Fibroblast of the conjunctiva (primary cell): Measurements from ENCODE around the gene ETV1.

Experiments used
- DNase-seq: peaks from one replicate; pipeline ENCODE4 v3.0.0-alpha.2; 2010; ENCODE audit warnings: low read depth

ETV1 gene

DNA sequence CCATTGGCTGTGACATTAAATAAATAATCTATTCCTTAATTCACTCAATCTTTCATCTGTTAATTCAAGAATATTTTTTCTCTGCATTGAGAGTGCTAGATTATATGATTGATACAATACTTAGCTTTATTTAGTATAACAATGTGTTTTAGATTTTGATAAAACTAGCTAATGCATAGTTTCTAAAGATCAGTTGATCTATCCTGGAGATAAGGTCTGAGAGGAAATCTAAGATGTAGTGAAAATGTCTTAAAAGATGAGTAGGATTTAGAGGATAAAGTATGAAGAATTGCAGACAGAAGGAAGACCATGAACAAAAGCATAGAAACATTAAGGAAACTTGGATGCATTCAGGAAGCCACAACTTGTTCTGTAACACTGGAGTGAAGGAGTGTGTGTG is 110.3 kb downstream of the ETV1 start:
- DNase-seq = no peak

- DNase-seq = no peak
These were observed 111.3 kb downstream of the ETV1 start for GRCh38 chr7:13878154-13878553.

DNA sequence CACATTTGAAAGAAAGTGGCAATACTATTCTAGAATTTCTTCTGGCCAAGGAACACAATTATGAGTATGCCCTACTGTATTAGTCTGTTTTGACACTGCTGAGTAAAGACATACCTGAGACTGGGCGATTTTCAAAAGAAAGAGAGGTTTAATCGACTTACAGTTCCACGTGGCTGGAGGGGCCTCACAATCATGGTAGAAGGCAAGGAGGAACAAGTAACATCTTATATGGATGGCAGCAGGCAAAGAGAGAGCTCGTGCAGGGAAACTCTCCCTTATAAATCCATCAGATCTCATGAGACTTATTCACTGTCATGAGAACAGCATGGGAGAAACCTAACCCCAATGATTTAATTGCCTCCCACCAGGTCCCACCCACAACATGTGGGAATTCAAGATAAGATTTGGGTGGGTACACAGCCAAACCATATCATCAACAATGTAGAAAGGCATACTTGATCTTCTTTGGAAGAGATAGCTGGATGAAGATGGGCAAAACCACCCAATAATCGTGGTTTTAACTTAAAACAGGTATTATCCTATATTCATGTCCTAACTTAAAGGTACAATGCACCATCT is 113.9 kb downstream of the ETV1 start:
- DNase-seq = no peak

GRCh38 chr7:13874783-13875182 is 114.7 kb downstream of the ETV1 start:
- DNase-seq = no peak

DNA sequence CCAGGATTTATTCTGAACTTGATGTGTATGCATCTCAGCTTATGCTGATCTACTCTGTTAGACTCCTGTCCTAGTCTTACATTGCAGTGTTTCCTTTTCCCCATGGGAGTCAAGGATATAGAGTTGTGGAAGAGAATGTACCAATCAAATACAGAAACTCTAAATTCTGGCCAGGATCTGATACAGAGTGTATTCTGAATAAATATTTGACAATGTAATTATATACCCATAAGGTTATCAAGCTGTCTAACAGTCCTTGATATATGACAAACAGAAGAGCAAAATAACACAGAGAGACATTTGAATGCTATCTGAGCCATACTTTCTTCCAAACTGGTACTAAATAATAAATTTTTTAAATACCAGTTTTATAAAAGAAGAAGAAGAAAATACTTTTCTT is 116.8 kb downstream of the ETV1 start:
- DNase-seq = no peak

- DNase-seq = no peak
These were observed 118.5 kb downstream of the ETV1 start for GRCh38 chr7:13871008-13871407.

- DNase-seq = no peak
These were observed 128.7 kb downstream of the ETV1 start for GRCh38 chr7:13860734-13861133.

- no peak for DNase-seq
These were observed 133.5 kb downstream of the ETV1 start for GRCh38 chr7:13856012-13856411.

DNA sequence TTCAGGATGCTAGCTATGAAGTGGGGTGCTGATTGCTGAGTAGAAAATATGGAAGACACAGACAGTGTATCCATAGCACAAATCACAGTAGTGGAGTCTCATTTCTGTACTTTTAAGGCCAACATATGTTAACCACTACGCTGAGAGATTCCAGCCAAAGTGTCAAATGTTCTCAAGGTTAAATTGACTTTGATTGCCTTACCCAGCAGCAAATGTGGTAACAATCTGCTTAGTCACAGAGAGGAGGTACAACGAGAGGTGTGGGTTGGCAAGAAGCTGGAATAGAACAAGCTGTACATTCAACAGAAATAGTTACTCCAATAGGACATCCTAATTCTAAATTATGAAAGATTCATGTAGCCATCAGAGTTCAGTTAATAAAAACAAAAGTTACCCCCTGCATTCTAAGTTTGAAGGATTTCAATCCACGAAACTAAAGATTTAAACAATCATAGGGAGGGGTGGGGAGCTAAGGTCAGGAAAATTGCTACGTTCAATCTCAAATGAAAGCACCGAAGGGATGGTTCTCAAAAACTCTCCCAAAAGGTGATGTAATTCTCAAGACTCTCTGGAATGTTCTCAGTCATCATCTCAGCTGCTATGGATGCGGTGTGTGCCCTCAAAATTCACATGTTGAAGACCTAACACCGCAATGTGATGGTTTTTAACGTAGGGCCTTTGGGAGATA is 137.0 kb downstream of the ETV1 start:
- no peak for DNase-seq

DNA sequence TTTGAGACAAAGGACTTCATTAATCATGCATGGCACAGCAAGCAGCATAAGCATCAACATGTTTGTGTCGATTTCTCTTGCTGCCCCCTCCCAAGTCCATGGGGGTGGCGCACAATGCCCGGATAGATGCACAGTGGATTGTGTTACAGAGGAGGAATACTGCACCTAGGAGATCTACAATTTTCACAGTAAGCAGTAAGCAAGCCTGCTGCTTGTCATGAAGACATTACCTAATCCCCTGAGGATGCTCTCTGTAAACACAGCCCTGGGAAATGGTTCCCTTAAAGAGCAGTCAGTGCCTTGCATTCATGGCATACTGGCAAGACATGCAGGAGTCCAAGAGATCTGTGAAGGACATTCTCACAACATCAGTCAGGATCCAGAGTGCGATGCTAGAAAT is 137.7 kb downstream of the ETV1 start:
- no peak for DNase-seq

GRCh38 chr7:13850185-13850752 is 139.2 kb downstream of the ETV1 start:
- DNase-seq = peak; percentile 90

DNA sequence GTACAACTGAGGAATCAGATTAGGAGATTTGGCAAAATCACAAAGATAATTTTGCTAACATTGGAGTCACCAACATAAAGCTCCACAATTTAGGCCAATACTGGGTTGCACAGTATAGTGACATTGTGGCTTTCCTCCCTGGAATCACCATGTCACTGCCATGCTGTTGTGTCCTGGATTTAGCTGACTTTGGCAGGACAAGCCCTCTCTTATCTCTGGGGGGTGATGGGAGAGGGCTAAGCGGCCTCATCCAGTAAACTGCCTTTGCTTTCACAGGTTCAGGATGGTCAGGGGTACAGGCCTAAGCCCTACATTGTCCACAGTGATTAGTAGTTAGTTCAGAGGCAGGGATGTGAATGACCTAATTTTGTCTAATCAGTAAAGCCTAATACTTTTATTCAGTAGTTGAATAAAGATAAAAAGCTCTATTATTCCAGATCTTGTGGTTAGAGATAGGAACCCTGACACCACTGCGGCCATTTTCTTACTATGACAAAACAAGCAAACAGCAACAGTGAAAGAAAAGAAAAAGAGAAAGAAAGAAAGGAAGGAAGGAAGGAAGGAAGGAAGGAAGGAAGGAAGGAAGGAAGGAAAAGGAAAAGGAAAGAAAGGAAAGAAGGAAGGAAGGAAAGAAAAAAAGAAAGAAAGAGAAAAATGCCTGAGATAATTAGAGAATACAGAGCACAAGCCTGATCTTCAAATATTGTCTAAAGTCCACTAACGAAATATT is 140.1 kb downstream of the ETV1 start:
- no peak for DNase-seq

DNA sequence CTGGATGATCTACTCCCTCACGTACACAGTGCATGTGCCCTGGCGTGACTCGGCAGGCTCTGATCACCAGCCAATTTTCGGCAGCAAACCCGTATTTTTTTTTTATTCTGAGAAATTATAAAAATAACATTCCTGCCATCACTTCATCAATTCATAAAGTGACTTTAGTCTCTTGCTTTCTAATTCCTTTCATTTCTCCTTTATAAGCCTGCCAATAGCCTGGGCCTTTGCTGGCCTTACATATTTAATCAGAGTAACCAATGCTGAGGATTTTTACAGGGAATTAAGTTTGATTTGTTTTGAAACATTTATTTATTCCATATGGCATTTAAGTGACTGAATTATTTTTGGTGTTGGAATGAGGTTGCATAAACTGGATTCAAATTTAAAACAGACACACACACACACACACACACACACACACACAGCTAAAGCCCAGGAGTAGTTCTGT is 140.8 kb downstream of the ETV1 start:
- peak; percentile 42 for DNase-seq

DNA sequence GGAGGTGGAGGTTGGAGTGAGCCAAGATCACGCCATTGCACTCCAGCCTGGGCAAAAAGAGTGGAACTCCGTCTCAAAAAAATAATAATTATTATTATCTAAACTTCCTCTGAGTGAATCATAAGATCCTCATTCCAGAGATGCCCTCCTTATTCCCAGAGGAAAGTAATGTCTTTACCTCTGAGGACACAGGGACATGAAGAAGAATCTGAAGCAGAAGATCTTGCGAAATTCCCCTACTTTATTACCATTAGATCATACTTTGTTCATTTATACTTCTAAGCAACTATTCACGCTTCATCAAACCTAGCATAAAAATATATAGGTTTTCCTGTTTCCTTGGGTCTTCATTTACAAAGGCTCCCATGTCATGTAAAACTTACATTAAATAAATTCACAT is 143.1 kb downstream of the ETV1 start:
- no peak for DNase-seq

GRCh38 chr7:13845601-13846000 is 143.9 kb downstream of the ETV1 start:
- DNase-seq = no peak

GRCh38 chr7:13844954-13845353 is 144.5 kb downstream of the ETV1 start:
- DNase-seq = no peak

GRCh38 chr7:13841284-13841683 is 148.2 kb downstream of the ETV1 start:
- no peak for DNase-seq
